MM.1S (cell line): ENCODE data around the gene KSR1.

ENCODE experiments used
- DNase-seq: peaks from one replicate; pipeline ENCODE4 v3.0.0-alpha.2; 2015
- H2AFZ ChIP-seq: fragments of 300-600 bp; sonication (generic); 2 replicates; pipeline ENCODE4 v1.6.0; 2016; ENCODE audit warnings: antibody characterized with exemption, low read length
- H3F3A ChIP-seq: fragments of 300-600 bp; sonication (generic); 2 replicates; pipeline ENCODE4 v1.6.1; 2016; ENCODE audit warnings: mild to moderate bottlenecking, antibody characterized with exemption, low read length, moderate library complexity, mixed read lengths; ENCODE audit not compliant: insufficient read depth
- H3K27ac ChIP-seq: fragments of 300-600 bp; sonication (generic); 2 replicates; pipeline ENCODE4 v1.5.1; 2016; ENCODE audit warnings: mild to moderate bottlenecking, low read length
- H3K27me3 ChIP-seq: fragments of 300-600 bp; sonication (generic); replicated peaks from 2 replicates; pipeline ENCODE4 v1.6.0; 2016; ENCODE audit warnings: low read length; ENCODE audit not compliant: insufficient read depth
- H3K36me3 ChIP-seq: fragments of 300-600 bp; sonication (generic); replicated peaks from 2 replicates; pipeline ENCODE4 v1.6.1; 2016; ENCODE audit warnings: mild to moderate bottlenecking, low read length, mixed read lengths; ENCODE audit not compliant: insufficient read depth
- H3K4me1 ChIP-seq: fragments of 300-600 bp; sonication (generic); 2 replicates; pipeline ENCODE4 v1.6.1; 2016; ENCODE audit warnings: low read length, mixed read lengths
- H3K4me2 ChIP-seq: fragments of 300-600 bp; sonication (generic); 2 replicates; pipeline ENCODE4 v1.6.0; 2016; ENCODE audit warnings: low read depth, low read length
- H3K4me3 ChIP-seq: fragments of 300-600 bp; sonication (generic); 2 replicates; pipeline ENCODE4 v1.5.1; 2016; ENCODE audit warnings: low read length, mixed read lengths
- H3K79me2 ChIP-seq: fragments of 300-600 bp; sonication (generic); 2 replicates; pipeline ENCODE4 v1.6.1; 2016; ENCODE audit warnings: mixed run types, low read length, mixed read lengths
- H3K9ac ChIP-seq: fragments of 300-600 bp; sonication (generic); 2 replicates; pipeline ENCODE4 v1.6.1; 2016; ENCODE audit warnings: low read length, mixed read lengths
- H3K9me2 ChIP-seq: fragments of 300-600 bp; sonication (generic); replicated peaks from 2 replicates; pipeline ENCODE4 v1.6.1; 2016; ENCODE audit warnings: mild to moderate bottlenecking, low read length, mixed read lengths; ENCODE audit not compliant: insufficient read depth
- H3K9me3 ChIP-seq: fragments of 300-600 bp; sonication (generic); replicated peaks from 2 replicates; pipeline ENCODE4 v1.6.1; 2016; ENCODE audit warnings: mild to moderate bottlenecking, low read length, mixed read lengths; ENCODE audit not compliant: insufficient read depth
- H4K20me1 ChIP-seq: fragments of 300-600 bp; sonication (generic); 2 replicates; pipeline ENCODE4 v1.6.1; 2016; ENCODE audit warnings: mild to moderate bottlenecking, low read length, moderate library complexity, mixed read lengths; ENCODE audit not compliant: insufficient read depth
- EZH2 ChIP-seq: fragments of 300-600 bp; sonication (generic); optimal IDR thresholded peaks from 2 replicates; pipeline ENCODE3; 2017; ENCODE audit warnings: low read depth, mild to moderate bottlenecking, antibody characterized with exemption, low read length, mixed read lengths
- EZH2phosphoT487 ChIP-seq: fragments of 300-600 bp; sonication (generic); IDR thresholded peaks from 2 replicates; pipeline ENCODE4 v1.6.1; 2018; ENCODE audit warnings: antibody characterized with exemption, low read length
- TF ChIP-seq, protein P1 (sequence below): fragments of 300-600 bp; sonication (generic); IDR thresholded peaks from 2 replicates; pipeline ENCODE4 v1.5.1; 2016; ENCODE audit warnings: antibody characterized with exemption, low read length, mixed read lengths

The KSR1 gene

DNA sequence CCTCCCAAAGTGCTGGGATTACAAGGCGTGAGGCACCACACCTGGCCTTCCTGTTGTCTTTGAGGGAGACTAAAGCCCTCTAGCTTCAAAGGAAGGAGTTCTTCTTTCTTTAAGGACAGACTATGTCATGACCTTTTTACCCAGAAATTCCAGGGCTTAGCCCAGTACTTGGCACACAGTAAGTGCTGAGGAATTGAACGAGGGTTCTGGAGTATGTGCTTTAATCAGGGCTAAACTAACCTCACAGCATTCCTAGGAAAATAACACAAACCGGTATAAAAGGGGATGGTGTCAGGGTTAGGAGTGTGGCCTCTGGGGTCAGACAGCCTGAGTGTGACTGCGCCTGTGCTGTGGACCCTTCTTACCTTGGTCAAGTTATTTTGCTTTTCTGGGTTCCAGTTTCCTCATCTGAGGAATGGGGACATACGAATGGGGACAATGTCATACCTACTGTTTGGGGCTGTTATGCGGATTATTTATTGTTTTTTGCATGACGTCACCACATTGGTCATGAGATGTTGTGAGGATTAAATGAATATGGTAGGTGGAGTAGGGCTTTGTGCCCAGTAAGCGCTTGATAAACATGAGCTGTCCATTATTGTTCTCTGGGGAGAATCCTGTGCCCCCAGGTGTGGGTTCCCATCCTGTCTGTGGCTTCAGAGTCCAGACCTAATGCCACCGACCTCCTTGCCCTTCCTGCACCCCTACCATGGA is 21.9 kb downstream of the KSR1 start:
- H3K79me2 ChIP-seq = 0 out of 2 replicates have a peak, but pooled peaks cover 3% of the 10 kb centered on the region
- H3K4me1 ChIP-seq = peaks cover 28% of the 10 kb centered on the region
- no peaks in the 10 kb centered on the region for H3K27me3 ChIP-seq
- peaks cover 18% of the 10 kb centered on the region for H3F3A ChIP-seq
- no peaks in the 10 kb centered on the region for H4K20me1 ChIP-seq
- no peak overlapping the region for H3K27ac ChIP-seq
- no peaks in the 10 kb centered on the region for H3K9me2 ChIP-seq
- DNase-seq = no peak
- H3K4me3 ChIP-seq = no peak overlapping the region
- H3K9ac ChIP-seq = no peak overlapping the region
- no peak overlapping the region for H3K4me2 ChIP-seq
- no peaks in the 10 kb centered on the region for H3K36me3 ChIP-seq
- no peak overlapping the region for H2AFZ ChIP-seq
- TF ChIP-seq, protein P1, sequence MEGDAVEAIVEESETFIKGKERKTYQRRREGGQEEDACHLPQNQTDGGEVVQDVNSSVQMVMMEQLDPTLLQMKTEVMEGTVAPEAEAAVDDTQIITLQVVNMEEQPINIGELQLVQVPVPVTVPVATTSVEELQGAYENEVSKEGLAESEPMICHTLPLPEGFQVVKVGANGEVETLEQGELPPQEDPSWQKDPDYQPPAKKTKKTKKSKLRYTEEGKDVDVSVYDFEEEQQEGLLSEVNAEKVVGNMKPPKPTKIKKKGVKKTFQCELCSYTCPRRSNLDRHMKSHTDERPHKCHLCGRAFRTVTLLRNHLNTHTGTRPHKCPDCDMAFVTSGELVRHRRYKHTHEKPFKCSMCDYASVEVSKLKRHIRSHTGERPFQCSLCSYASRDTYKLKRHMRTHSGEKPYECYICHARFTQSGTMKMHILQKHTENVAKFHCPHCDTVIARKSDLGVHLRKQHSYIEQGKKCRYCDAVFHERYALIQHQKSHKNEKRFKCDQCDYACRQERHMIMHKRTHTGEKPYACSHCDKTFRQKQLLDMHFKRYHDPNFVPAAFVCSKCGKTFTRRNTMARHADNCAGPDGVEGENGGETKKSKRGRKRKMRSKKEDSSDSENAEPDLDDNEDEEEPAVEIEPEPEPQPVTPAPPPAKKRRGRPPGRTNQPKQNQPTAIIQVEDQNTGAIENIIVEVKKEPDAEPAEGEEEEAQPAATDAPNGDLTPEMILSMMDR = no peak
- TF ChIP-seq EZH2phosphoT487 (no peak), EZH2 (no peak)
- no peaks in the 10 kb centered on the region for H3K9me3 ChIP-seq

DNA sequence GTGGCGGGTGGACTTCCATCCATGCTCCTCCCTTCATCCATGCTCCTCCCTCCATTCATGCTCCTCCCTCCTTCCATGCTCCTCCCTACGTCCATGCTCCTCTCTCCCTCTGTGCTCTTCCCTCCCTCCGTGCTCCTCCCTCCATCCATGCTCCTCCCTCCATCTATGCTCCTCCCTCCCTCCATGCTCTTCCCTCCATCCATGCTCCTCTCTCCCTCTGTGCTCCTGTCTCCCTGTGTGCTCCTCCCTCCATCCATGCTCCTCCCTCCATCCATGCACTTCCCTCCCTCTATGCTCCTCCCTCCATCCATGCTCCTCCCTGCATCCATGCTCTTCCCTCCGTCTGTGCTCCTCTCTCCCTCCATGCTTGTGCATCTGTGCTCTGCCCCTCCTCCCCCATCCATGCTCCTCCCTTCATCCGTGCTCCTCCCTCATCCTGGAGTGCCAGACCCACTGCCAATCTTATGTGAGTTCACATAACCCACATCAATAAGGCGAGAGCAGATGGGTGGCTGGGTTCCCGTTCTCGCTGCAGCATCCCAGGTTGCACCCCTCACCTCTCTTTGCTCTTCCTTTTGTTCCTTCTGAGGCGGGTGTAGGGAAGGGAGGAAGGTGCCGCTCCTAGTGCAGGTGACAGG is 22.8 kb downstream of the KSR1 start:
- DNase-seq = no peak
- peaks cover 9% of the 10 kb centered on the region for H3F3A ChIP-seq
- H3K27ac ChIP-seq = no peak overlapping the region
- TF ChIP-seq EZH2phosphoT487 = no peak
- TF ChIP-seq EZH2 = no peak
- TF ChIP-seq, protein P1 = no peak
- no peaks in the 10 kb centered on the region for H3K9me3 ChIP-seq
- no peak overlapping the region for H2AFZ ChIP-seq
- no peaks in the 10 kb centered on the region for H4K20me1 ChIP-seq
- no peak overlapping the region for H3K4me3 ChIP-seq
- H3K79me2 ChIP-seq = 0 out of 2 replicates have a peak, but pooled peaks cover 3% of the 10 kb centered on the region
- no peak overlapping the region for H3K9ac ChIP-seq
- no peaks in the 10 kb centered on the region for H3K36me3 ChIP-seq
- no peak overlapping the region for H3K4me2 ChIP-seq
- H3K9me2 ChIP-seq = no peaks in the 10 kb centered on the region
- no peaks in the 10 kb centered on the region for H3K27me3 ChIP-seq
- peaks cover 21% of the 10 kb centered on the region for H3K4me1 ChIP-seq

DNA sequence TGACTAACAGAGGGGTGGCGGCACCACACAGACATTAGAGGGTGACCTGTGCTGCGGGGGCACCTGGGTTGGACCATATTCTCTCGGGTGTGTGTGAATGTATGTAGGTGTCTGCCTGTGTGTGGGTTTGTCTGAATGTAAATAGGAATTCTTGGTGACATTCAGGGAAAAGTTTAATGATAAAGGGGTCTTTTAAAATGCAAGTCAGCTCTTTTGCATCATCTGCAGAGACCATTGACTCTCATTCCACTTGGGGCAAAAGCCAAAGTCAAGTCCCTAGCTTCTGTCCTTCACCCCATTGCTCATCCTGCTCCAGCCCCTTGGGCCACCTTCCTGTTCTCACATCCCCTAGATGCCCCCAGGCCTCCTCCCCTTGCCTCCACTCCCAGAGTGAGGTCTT is 23.6 kb downstream of the KSR1 start:
- H3K9me3 ChIP-seq = no peaks in the 10 kb centered on the region
- H3K9me2 ChIP-seq = no peaks in the 10 kb centered on the region
- 0 out of 2 replicates have a peak, but pooled peaks cover under 1% of the 10 kb centered on the region for H3F3A ChIP-seq
- no peak overlapping the region for H3K4me3 ChIP-seq
- H3K79me2 ChIP-seq = 0 out of 2 replicates have a peak, but pooled peaks cover 2% of the 10 kb centered on the region
- no peaks in the 10 kb centered on the region for H3K27me3 ChIP-seq
- no peak for DNase-seq
- H3K4me2 ChIP-seq = no peak overlapping the region
- H4K20me1 ChIP-seq = no peaks in the 10 kb centered on the region
- H3K36me3 ChIP-seq = no peaks in the 10 kb centered on the region
- peaks cover 13% of the 10 kb centered on the region; the same call in 1 of the 2 replicates for H3K4me1 ChIP-seq
- no peak overlapping the region for H3K9ac ChIP-seq
- no peak overlapping the region for H3K27ac ChIP-seq
- TF ChIP-seq, protein P1 = no peak
- TF ChIP-seq EZH2phosphoT487 = no peak
- no peak for TF ChIP-seq EZH2
- no peak overlapping the region for H2AFZ ChIP-seq
